Fibroblast of pulmonary artery (primary cell): ENCODE results near the gene PRPF6.

Source experiments
- DNase-seq: peaks from one replicate; pipeline ENCODE4 v3.0.0-alpha.2; 2010; ENCODE audit warnings: low read depth
- H3K4me3 ChIP-seq: replicated peaks from 2 replicates; pipeline ENCODE4 v1.5.1; 2011; ENCODE audit warnings: low read depth, mild to moderate bottlenecking, control low read depth, low read length, moderate library complexity
- CTCF ChIP-seq: IDR thresholded peaks from 2 replicates; pipeline ENCODE4 v1.5.1; 2011; ENCODE audit warnings: mild to moderate bottlenecking, control low read depth, low read length, inconsistent platforms; ENCODE audit errors: missing control alignments

PRPF6 gene

GRCh38 chr20:64065062-64065973 lies 84.4 kb downstream of the PRPF6 start:
- no peak for TF ChIP-seq CTCF
- no peak overlapping the region for H3K4me3 ChIP-seq
- DNase-seq, result no peak

- DNase-seq, result peak; percentile 58
- TF ChIP-seq CTCF, result no peak
Measured at GRCh38 chr20:64065974-64066343, 85.0 kb downstream of the PRPF6 start.

GRCh38 chr20:64067005-64067632 lies 86.2 kb downstream of the PRPF6 start:
- no peak for TF ChIP-seq CTCF
- no peak for DNase-seq

More at GRCh38 chr20:64065974-64066343, 85.0 kb downstream of the PRPF6 start:
- no peak overlapping the region for H3K4me3 ChIP-seq

GRCh38 chr20:64067733-64068307 lies 86.9 kb downstream of the PRPF6 start:
- no peak for TF ChIP-seq CTCF
- no peak for DNase-seq
- H3K4me3 ChIP-seq, result no peak overlapping the region

More at GRCh38 chr20:64067005-64067632, 86.2 kb downstream of the PRPF6 start:
- no peak overlapping the region for H3K4me3 ChIP-seq

- no peak overlapping the region for H3K4me3 ChIP-seq
- TF ChIP-seq CTCF, result no peak
- DNase-seq, result no peak
Measured at GRCh38 chr20:64068386-64069208, 87.7 kb downstream of the PRPF6 start.

GRCh38 chr20:64069209-64069613 lies 88.3 kb downstream of the PRPF6 start:
- H3K4me3 ChIP-seq, result no peak overlapping the region
- TF ChIP-seq CTCF, result no peak
- no peak for DNase-seq
